Amniotic stem cell (primary cell): Measurements from ENCODE around the gene CENPN.

ENCODE experiments used
- DNase-seq: peaks from one replicate; lab custom pipeline; 2025; lab: John Stamatoyannopoulos, UW

CENPN gene, protein sequence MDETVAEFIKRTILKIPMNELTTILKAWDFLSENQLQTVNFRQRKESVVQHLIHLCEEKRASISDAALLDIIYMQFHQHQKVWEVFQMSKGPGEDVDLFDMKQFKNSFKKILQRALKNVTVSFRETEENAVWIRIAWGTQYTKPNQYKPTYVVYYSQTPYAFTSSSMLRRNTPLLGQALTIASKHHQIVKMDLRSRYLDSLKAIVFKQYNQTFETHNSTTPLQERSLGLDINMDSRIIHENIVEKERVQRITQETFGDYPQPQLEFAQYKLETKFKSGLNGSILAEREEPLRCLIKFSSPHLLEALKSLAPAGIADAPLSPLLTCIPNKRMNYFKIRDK

DNA sequence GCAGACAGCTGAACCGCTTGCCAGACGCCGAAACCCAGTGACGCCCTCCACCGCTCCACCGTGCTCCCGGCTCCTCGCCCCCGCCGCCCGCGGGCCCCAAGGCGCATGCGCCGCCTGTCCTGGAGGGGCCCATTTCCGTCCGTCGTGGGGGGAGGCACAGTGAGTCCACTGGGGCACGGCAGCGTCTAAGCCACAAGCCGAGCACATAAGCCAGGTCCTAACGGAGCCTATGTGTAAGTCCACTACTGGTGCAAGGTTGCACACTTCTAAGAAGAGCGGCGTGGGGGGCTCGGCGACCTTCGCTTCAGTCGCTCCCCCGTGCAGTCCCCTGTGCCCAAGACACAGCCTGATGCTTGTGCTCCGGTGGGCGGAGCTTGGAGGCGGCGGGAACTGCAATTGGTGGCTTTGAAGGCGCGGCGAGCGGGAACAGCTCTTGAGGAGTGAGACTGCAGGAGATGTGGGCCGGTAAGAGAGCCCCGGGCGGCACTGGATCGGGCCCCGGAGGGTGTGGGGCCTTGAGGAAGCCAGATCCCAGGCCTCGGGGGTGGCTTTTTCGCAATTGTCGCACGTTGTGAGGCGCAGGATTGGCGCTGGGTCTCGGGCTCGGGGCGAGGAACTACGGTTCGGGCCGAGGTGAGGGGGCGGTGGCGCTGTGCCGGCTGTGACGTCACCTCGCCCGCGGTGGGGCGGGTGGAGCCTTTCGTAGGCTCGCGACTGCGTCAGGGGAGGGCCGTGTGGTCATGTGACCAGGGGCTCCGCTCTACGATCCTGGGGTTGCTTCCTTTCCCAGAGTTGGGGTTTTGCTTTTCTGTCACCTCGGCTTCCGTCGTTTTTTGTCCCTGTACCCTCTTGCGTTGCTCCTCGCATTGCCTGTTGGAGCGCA, at the start of gene CENPN, which contains the start of gene CMC2:
Gene CENPN, plus strand, starts transcription at position 402 of the 883 bp plus-strand sequence. CDS start 4,726 bp downstream, outside the sequence.
Gene CMC2, minus strand, starts transcription at position 73 of the 883 bp plus-strand sequence. CDS start 9,491 bp downstream, outside the sequence.
- DNase-seq: peak; percentile 97

DNA sequence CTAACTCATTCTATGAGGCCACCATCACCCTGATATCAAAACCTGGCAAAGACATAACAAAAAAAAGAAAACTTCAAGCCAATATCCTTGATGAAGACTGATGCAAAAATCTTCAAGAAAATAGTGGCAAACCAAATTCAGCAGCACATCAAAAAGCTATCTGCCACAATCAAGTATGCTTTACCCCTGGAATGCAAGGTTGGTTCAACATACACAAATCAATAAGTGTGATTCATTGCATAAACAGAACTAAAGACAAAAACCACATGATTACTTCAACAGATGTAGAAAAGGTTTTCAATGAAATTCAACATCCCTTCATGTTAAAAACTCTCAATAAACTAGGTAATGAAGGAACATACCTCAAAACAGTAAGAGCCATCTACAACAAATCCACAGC, 48.7 kb upstream of the CENPN start:
- no peak for DNase-seq

DNA sequence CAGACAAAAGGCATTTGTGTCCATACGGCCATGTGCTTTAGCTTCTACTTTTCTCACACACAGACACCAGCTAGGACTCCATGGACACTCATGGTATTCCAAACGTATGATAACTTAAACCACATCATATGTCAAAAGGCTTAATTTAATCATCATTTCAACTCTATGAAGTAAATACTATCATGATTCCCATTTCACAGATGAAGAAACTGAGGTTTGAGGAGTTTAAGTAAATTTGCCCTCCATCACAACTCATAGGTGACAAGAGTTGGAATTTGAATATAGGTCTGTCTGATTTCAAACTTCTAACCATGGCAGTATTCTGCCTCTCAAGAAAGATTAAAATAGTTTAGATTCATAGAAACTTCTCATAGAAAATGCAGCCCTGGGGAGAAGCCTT, 44.1 kb upstream of the CENPN start:
- DNase-seq: no peak

DNA sequence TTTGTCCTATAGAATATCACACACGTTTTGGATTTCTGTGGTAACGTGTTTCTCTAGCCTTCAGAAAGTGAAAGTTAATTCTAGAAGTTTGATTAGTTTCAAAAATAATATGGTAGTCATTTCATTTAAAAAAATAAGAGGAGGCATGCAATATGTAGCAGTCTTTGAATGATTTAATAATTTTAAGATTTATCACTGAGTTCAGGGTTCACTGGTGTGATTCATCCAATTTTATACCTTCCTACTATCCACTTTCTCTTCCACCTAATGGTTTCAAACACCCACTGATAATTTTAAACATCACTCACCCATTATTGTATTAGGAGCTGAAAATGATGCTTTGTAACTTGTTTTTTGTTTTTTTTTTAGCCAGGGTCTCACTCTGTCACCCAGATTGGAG, 42.7 kb upstream of the CENPN start:
- no peak for DNase-seq

DNA sequence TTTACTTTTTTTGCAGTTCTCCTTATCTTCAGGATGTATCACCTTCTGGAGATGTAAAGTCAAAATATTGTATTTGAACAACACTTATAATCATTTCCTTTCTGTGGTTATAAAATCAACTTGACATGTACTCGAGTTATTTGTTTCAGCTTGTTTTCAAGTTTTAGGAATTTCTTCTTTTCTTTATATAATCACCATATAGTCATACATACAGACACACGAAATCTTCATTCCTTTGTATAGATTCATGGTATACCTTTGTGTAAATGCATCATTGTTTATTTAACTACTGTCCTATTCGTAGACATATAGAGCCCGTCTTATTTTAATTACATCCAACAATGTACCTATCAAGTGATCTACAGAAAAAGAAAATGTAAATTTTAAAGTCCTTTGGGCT, 40.4 kb upstream of the CENPN start:
- no peak for DNase-seq

DNA sequence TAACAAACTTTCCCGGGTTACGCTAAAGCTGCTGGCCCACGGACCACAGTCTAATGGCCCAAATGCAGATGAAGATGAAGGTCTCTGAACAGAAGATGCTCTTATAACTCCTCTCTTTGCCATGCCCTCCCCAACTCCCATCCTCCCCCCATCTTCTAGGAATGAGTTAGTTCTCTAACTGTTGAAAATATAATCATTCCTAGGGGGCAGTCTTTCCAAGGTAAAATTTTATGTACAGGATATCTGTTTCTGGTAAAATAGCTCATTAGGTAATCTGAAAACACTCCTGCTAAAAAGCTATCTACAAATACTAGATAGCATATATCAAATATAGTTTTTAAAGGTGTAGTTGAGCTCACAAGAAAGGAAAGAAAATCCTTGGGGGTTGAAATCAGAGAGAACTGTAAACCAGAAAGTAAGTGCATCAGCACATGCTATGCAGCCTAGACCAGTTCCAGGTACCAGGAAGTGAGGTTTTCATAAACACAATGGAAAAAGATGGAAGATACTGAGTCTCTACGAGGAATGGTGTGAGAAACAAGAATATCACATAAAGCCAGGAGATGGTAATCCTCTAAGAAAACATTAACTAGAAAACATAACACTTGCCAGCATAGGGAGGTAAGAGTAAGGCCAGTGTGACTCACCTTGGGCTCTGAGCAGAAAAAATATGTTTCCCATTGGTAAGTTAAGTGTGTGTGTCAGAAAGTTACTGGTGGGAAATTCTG, 38.5 kb upstream of the CENPN start:
- peak; percentile 23 for DNase-seq

DNA sequence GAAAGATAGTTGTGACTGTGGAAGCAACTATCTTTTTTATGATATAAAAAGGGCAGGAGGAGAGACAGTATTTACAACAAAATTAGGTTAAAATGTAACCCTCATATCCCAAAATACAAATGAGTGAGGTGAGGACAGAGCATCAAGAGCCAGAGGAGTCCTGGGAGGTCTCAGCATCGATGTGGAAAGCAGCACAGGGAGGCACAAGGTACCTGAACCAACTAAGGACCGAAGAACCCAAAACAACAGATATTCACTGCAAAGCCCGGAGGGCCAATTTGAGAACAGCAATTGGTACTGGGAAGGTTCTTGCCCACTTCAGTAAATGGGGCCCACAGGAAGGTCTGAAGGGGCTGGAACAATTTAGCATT, 37.9 kb upstream of the CENPN start:
- no peak for DNase-seq

DNA sequence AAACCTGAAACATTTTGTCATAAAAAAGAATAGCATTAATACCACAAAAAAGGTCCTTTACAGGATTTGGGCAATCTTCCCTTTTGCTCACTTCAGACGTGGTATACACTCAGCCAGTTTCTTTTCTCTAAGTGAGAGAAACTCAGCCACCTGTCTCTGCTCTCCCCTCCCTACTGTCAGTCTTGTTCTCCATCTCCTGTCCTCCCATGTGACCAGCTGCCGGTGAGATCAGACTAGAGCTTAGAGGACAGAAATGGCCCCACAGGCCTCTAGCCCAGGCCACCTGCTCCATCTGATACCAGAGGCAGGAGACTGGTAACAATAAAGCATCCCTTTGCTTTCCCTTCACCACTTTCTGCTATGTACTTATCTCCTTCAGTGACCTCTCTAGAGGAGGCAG, 35.2 kb upstream of the CENPN start:
- DNase-seq: no peak

DNA sequence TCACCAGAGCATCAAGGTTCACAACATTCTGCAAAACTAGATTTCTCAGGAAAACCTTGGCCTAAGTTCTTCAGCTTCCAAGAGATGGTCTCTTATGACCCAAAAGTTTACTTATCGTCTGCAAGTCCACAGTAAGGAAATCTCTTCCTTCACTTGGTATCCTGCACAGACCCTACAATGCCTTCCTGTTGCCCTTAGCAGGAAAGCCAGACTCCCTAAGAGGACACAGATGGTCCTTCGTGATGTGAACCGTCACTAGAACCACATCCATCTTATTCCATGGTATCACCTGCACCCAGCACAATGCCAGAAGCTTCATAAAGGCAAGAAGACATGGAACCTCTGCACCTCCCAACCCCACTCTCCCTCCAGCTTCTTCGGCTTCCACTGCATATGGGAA, 34.4 kb upstream of the CENPN start:
- DNase-seq: no peak

DNA sequence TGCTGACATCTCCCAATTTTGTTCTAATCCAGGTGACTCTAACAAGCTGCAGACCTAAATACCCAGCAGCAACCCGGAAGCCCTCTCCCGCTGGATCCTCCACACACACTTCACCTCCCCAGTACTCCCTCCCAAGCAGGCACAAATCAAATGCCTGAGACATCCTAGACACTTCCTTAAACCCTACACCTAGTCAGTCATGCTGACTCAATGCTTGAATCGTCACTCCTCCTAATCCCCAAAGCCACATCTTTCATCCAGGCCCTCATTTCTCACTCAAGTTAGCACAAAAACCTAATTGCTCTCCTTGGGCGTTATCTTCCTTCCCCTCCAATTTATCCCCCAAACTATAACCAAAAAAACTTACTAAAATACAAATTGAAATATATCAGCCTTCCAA, 33.0 kb upstream of the CENPN start:
- DNase-seq: no peak

DNA sequence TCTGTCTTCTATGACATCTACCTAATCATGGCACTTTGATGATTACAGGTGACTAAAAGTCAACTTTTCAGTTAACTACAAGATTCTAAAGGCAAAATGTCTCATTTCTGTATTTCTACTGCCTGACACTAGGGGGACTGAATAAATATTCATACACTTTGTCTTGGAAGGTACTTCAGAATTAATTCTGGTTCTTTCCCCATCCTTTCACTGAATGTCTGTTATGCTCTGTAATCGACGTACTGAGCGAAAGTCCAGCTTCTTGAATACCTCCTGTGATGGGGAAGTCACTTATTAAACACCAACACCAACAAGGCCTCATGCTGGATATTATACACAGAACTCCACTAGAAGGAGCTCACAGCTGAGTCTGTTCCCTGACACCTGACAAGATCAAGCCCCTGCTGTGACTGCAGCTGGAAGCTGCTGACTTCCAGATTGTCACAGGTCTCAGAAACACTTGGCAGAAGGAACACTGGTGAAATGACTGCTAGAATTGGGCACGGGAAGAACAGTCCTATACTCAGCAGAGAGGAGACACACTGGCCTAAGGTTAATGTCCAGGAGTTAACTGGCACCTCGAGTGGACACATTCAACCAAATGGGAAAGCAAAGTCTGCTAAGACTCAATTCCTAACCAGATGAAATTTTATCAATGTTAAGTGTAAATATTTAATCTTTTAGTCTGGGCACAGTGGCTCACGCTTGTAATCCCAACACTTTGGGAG, 32.2 kb upstream of the CENPN start:
- no peak for DNase-seq

DNA sequence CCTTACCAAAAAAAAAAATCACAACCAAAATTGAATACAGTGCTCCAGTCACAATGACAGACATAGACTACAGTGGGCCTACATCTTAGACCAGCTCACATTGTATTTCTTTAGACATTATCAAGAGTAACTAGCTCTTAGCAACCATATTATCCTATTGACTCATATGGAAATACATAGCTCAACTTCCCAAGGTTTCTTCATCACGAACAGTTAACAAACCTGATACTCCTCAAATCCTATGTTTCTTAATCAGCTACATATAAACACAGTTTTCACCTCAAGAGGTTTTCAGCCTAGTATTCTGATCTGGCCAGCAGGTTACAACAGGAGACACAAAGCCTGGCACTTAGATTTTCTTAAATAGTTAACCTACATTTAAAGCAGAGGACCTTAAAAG, 30.1 kb upstream of the CENPN start:
- no peak for DNase-seq

DNA sequence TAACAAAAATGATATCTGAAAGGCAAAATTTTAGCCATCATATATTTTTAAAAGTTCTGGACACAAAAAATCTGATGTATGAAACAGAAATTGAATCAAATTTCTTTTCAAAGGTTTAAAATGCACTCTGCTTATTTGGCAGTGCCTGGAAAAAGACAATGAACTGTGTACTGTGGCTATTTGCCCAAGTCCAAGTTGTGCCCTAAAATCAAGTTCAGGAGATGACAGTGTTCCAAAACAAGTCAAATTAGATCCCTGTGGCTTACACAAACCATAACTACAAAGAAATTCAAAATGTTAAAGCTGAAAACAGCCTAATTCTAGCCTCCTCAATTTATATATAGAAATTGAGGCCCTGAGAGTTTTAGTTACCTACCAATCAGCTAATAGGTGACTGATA, 25.9 kb upstream of the CENPN start:
- DNase-seq: no peak

DNA sequence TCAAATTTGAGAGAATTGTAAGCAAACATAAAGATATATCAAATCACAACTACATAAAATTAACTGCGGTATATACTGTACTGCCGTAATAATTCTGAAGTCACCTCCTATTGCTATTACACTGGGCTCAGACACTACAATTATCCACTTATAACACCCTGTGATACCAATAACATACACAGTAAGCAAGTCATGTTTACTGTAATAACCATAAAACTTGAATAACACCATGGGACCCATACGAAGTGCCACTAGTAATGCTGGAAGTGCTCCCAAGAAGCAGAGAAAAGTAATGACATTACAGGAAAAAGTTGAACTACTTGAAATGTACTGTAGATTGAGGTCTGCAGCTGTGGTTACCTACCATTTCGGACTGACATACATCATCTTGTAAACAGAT, 24.4 kb upstream of the CENPN start:
- no peak for DNase-seq

DNA sequence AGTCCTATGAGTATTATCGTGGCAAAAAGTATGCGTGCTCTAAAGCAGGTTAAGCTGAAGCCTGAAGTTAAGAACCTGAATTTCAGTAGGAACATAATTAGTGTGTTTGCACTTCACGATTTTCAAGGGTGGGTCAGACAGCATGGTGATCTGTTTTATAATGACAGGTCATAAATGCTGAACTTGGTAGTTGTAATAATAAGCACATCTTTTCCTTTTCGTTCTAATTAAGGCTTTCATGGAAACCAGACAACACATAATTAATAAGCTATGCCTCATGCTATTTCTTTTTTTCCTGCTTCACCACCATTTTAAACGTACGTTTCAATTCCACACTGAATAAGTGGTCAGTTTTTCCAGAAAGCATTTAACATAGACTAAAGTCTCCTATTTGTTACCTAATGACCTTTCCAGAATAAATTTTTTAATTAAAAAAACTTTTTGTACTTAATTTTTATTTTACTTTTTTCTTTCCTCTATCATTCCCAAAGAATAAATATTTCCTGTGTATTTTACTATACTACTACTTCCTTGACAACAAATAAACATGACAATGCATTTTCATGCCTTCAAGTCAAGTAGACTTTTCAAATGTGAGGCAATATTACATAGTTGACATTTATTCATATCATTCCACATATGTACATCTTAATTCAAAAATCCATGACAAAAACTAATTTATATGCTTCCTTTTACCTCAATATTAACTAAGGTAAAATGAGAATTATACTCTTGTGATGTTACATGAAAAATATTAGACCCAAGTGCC, 22.7 kb upstream of the CENPN start:
- DNase-seq: no peak

DNA sequence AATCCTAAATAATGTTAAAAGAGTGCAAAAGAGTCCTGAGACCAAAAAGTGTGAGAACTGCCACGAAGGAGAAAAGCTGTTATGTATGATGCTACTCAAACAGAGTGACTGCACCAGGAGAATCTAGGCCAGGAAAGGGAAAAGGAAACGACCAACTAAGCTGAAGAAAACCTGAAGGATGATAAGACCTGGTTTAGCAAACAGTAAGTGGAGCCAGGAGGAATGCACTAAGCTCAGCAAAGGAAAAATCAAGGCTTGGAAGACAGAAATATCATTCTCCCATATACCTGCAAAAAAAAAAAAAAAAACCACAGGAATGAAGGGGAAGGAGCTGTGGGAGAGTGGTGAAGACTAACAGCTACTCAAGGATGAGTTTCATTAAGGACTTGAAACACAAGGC, 21.4 kb upstream of the CENPN start:
- DNase-seq: no peak

DNA sequence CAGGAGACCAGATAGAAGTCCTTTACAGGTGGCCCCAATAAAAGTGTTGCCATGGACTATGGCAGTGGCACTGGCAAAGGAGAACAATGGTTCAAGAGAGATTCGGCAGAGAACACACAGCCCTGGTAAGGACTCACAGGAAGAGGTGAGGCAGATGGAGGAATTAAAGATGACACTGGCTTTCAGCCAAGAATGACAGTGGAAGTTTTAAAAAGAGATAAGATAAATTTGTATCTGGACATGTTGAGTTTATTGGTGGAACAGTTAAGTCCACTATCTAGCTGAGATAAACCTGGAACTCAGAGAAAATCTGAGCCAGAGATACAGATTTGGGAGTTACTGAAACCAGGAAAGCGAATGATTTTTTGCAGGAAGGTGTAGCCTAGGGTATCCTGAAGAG, 20.5 kb upstream of the CENPN start:
- no peak for DNase-seq

DNA sequence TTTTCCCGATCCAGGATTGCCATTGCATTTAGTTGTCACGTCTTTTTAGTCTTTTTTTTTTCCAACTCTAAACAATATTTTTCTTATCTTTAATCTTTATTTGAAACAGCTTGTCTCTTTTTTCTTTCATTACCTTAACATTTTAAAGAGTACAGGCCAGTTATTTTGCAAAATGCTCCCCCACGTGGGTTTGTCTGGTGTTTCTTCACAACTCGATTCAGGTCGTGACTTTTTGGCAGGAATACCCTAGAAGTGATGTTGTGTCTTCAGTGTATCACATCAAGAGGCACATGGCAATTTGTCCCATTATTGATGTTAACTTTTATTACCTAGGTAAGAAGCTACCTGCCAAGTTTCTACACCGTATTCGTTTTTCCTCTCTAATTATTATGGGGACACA, 18.3 kb upstream of the CENPN start:
- DNase-seq: no peak

DNA sequence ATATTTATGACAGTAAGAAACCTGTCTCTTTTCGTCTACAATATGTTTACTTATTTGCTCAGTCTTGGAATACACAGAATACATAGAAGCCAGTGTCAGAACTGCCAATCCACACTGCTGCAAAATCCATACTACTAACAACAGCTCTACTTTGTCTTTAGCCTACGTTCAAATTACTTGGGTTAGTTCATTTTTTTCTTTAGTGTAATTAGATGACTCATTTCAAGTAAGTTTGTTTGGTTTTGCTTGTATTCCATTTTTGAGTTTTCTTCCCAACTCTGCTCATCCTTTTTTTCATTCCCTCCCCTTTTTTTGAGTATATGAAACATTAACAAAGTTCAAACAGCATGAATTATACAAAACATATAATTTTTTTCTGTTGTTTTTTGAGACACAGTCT, 17.2 kb upstream of the CENPN start:
- DNase-seq: no peak

DNA sequence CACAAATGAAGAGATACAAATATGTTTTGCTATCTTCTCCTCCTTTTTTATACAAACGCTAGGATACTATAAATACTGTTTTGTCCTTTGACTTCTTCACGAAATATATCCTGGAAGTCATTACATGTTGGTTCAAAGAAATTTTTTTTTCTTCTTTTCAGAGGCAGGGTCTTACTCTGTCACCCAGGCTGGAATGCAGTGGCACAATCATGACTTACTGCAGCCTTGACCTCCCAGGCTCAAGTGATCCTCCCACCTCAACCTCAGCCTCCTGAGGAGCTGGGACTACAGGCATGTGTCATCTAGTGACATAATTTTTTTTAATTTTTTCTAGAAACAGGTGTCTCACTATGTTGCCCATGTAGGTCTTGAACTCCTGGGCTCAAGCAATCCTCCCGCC, 16.4 kb upstream of the CENPN start:
- no peak for DNase-seq

DNA sequence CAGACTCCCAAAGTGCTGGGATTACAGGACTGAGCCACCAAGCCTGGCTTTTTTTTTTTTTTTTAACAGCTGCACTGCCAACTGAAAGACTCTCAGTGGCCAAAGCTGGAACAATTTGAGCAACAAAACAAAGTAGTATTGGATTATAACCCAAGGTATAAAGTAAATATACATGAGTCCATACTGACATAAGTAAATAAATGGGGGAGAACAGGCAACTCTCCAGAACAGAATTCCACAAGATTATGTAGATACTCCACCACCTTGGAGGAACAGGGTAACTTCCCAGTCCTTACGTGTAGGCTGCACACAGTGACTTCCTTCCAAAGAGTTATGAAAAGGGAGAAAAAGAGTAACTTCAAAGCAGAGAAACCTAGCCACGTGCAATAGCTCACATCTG, 16.0 kb upstream of the CENPN start:
- DNase-seq: no peak
